ENCODE results near the gene CTXND2.
"Not testable (repeated sequence)": the region's sequence is repeated elsewhere in the genome, so short reads cannot be mapped to it uniquely, and the experiment has no call there.

The CTXND2 gene

DNA sequence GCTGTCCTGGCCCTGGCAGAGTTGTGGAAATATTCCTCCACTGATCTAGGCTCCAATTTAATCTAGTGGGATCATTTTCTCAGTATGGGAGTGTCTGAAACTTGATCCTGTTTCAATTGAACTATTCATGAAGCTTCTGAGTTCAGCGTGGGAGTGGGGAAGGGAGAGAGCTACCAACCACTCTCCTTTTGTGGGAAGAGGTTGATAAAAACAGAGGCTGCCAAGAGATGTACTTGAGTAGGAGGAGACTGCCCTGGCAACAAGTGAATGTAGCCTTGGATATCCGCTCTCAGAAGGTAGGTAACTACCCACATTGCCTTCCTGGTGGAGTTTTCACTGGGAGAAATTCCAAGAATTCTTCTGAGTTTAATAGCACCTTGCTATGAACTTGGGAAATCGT, at the start of gene CTXND2:
Gene CTXND2 (plus strand): TSS at position 119 of the 400 bp plus-strand sequence. CDS start 25,179 bp downstream, outside the sequence.
- no peak for DNase-seq (ENCODE audit: low read depth, low spot score)

DNA sequence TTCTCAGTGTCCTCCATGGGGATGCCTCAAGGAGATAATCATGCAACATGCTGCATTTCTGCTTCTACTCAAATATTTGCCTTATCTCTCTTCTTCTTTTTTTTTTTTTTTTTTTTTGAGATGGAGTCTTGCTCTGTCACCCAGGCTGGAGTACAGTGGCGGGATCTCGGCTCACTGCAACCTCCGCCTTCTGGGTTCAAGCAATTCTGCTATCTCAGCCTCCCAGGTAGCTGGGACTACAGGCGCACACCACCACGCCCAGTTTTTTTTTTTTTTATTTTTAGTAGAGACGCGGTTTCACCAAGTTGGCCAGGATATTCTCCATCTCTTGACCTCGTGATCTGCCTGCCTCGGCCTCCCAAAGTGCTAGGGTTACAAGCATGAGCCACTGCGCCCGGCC, 46.1 kb upstream of the CTXND2 start:
- DNase-seq (ENCODE audit: low read depth, low spot score): not testable (repeated sequence)

DNA sequence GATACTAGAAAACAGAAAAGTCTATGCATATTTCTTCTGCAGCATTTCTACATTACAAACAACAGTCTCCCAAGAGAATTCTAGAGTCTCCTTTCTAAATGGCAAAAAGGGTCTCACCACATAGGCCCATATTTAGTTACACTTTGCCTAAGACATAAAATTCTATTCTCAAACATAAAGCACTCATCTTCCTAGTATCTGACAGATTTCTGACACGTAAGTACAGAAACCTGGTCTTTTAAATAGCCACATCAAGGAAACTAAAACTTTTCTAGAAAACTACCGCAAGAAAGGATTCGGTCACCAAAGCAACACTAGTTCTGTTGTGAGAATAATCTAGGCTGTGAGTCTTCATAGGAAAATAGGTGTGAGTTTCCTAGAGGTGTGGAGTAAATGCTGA, 45.3 kb upstream of the CTXND2 start:
- DNase-seq (ENCODE audit: low read depth, low spot score): no peak

DNA sequence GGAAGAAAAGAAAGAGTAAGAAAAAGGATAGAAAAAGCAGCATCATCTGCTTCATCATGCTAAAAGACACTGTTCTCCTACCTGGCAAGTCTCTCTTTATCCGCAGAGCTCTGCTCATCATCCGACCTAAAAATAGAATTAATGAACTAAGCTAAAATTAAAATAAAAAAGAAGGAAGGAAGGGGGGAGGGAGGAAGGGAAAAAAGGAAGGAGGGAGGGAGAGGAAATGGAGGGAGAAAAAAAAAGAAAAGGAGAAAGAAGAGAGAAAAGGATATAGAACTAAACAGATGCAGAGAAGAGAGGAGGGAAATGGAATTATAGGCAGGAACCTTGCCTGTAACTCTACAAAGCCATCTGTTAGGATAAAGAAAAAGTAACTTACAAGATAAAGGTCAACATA, 44.6 kb upstream of the CTXND2 start:
- DNase-seq (ENCODE audit: low read depth, low spot score): no peak

DNA sequence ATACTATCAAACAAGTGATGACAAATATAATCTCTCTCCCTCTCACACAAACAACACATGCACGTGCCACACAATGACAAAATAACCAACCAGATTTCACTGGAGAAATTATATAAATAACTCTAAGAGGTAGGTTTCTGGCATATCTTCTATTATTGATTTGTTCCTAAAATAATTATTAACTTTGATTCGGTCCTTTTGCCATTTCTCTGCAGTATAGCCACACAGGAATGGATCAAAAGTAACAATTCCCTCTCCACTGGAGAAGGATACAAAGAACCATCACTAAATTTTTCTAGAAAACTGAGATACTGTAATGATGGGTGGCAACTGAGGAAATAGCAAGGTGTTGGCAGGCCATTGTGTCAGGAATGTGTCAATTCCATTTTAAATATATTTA, 44.0 kb upstream of the CTXND2 start:
- no peak for DNase-seq (ENCODE audit: low read depth, low spot score)

DNA sequence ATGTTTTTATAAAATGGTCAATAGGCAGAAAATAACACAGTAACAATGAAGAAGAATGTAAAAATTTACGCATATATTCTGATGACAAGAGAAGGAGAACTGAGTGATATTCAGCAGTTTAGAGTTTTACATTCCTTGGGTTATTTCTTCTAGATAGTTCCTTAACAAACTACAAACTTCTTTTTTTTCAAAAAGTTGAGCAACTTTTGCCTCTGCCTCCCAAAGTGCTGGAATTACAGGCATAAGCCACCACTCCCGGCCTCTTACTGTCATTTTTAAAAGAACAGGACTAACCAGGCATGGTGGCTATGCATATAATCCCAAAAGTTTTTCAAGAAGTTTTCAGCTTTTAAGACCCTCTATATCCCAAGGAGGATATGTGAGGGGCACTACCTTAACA, 43.5 kb upstream of the CTXND2 start:
- no peak for DNase-seq (ENCODE audit: low read depth, low spot score)

DNA sequence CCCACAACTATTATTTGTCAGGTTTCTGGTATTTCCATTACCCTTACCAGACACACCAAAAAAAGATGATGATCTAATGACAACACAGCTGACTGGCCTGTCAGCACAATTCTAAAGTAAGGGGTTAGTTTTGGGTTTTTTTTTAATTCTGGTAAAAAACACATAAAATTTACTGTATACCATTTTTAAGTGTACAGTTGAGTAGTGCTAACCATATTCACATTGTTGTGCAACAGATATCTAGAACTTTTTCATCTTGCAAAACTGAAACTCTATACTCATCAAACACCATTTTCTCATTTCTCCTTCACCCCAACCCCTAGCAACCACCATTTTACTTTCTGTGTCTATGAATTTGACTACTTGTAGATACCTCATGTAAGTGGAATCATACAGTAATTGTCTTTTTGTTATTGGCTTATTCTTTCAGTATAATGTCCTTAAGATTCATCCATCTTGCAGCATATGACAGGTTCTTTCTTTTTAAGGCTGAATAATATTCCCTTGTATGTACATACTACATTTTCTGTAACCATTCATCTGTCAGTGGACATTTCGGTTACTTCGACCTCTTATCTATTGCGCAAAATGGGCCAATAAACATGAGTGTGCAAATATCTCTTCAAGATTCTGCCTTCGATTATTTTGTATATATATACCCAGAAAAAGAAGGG, 40.3 kb upstream of the CTXND2 start:
- DNase-seq (ENCODE audit: low read depth, low spot score): no peak

DNA sequence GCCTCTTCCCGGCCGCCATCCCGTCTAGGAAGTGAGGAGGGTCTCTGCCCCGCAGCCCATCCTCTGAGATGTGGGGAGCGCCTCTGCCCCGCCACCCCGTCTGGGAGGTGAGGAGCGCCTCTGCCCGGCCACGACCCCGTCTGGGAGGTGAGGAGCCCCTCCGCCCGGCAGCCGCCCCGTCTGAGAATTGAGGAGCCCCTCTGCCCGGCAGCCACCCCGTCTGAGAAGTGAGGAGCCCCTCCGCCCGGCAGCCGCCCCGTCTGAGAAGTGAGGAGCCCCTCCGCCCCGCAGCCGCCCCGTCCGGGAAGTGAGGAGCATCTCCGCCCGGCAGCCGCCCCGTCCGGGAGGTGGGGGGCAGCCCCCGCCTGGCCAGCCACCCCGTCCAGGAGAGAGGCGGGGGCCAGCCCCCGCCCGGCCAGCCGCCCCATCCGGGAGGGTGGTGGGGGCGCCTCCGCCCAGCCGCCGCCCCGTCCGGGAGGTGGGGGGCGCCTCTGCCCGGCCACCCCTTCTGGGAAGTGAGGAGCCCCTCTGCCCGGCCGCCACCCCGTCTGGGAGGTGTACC, 36.1 kb upstream of the CTXND2 start:
- DNase-seq (ENCODE audit: low read depth, low spot score): not testable (repeated sequence)

DNA sequence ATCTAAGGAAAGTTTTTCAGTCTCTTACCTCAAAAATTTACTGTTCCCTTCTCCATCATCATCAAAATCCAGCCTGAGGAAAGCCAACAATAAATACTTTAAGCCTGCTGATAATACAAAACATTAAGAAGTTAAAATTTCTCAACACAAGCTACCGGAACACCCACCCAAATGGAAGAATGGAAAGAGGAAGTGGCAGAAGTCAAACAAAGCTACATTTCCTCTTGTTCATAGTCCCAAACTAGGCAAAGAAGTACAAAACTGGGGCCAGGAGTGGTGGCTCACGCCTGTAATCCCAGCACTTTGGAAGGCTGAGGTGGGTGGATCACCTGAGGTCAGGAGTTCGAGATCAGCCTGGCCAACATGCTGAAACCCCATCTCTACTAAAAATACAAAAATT, 34.2 kb upstream of the CTXND2 start:
- not testable (repeated sequence) for DNase-seq (ENCODE audit: low read depth, low spot score)

DNA sequence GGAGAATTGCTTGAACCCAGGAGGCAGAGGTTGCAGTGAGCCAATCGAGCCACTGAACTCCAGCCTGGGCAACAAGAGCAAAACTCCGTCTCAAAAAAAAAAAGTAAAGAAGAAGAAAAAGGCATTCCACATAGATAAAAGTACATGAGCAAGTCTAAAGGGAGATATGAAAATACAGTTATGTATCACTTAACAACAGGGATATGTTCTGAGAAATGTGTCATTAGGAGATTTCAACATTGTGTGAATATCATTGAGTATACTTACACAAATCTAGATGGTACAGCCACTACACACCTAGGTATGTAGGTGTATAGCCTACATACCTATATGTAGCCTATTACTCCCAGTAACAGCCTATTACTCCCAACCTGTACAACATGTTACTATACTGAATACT, 23.2 kb upstream of the CTXND2 start:
- no peak for DNase-seq (ENCODE audit: low read depth, low spot score)

DNA sequence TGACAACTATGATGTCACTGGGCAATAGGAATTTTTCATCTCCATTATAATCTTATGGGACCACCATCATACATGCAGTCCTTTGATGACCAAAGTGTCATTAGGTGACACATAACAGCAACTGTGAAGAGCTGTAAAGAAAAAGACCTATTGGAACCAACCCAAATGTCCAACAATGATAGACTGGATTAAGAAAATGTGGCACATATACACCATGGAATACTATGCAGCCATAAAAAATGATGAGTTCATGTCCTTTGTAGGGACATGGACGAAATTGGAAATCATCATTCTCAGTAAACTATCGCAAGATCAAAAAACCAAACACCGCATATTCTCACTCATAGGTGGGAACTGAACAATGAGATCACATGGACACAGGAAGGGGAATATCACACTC, 22.7 kb upstream of the CTXND2 start:
- not testable (repeated sequence) for DNase-seq (ENCODE audit: low read depth, low spot score)

DNA sequence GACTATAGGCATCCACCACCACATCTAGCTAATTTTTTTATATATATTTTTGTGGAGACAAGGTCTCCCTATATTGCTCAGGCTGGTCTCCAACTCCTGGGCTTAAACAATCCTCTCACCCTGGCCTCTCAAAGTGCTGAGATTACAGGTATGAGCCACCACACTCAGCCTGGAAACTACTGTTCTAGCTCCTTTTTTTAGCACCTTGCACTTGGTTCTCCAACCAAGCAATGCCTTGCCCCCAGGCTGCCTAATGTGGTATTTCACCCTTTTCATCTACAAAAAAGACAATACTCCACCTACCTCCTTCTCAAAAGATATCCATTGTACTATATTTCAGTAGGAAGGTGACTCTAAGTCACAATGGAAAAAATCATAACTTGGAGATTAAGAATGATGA, 17.3 kb upstream of the CTXND2 start:
- no peak for DNase-seq (ENCODE audit: low read depth, low spot score)

DNA sequence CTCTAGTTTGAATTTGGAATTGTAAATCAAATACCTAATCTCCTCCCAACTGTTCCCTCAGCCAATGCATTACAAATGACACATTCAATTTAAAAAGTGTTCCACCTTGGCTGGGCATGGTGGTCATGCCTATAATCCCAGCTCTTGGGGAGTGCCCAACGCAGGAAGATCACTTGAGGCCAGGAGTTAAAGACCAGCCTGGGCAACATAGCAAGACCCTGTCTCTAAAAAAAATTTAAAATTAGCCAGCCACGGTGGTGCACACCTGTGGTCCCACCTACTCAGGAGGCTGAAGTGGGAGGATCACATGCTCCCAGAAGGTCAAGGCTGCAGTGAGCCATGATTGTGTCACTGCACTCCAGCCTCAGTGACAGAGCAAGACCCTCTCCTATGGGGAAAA, 14.4 kb upstream of the CTXND2 start:
- DNase-seq (ENCODE audit: low read depth, low spot score): no peak

DNA sequence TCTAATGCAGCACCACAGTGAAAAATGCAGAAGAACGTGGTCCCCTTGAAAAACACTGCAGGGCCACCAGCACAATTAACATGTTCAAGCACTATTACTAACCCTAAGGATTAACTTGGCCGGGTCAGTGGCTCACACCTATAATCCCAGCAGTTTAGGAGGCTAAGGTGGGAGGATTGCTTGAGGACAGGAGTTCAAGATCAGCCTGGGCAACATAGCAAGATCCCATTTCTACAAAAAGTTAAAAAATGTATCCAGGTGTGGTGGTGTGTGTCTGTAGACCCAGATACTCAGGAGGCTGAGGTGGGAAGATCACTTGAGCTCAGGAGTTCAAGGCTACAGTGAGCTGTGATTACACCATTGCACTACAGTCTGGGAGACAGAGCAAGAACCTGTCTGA, 13.4 kb upstream of the CTXND2 start:
- no peak for DNase-seq (ENCODE audit: low read depth, low spot score)

DNA sequence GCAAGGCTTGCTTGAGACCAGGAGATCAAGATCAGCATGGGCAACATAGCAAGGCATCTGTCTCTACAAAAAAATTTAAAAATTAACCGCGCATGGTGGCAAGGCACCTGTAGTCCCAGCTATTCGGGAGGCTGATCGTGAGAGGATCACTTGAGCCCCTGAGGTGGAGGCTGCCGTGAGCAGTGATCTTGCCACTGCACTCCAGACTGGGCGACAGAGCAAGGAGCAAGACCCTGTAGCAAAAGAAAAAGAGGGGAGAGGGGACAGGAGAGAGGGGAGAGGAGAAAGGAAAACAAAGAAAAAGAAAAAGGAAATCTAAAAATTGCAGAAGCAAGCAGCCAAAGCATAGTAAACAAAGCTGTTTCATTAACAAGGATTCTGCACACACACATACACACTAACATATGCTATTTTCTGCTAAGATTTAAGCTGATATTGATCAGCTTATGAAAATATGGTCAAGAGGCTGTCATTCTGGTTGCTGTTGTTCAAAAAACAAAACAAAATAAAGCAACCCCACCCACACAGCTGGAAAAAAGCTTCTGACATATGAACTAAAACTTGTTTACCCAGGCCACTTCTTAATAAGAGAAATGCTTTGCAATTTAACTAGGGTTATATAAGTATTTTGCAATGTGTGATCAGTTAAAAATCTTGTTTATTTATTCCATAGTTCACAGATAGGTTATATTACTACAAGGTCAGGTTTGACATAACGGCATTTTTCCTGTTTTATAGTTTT, 12.3 kb upstream of the CTXND2 start:
- no peak for DNase-seq (ENCODE audit: low read depth, low spot score)

DNA sequence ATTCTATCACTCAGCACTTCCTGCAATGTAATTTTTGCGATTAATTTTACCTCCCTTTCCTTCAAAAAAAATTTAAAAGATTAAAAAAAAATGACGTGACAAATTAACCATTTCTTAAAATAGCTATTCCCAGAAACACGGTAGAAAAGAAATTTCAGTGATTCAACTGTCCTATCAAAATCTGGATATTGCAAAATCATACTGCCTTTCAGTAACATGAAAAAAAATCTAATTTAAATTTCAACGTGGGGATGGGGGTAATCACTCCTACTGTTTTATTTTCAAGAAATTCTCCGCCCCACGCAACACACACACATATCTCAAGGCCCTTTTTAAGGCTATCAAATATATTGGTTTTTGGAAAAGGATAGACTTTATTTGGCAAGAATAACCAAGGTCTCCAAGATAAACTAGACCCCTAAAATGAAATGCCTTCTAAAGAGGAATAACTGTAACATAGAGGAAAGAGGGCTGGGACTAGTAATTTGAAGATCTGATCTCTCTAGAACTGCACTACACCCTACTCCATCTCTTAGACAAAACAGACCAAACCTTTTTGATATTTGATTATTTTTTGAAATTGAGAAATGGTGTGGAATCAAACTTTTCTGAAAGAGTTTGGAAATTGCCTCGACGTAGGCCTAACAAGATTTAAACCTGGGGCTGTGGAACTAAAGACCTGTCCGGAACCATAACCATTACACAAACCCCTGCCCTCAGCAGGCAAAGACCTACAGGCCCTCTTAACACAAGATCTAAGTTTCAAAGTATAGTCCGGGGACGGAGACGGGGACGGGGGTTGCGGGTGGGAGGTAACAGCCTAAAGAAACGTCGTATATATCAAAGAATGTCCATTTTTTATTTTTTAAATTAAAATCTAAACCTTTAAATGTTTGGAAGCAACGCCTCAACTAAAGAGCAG, 11.5 kb upstream of the CTXND2 start:
- no peak for DNase-seq (ENCODE audit: low read depth, low spot score)

DNA sequence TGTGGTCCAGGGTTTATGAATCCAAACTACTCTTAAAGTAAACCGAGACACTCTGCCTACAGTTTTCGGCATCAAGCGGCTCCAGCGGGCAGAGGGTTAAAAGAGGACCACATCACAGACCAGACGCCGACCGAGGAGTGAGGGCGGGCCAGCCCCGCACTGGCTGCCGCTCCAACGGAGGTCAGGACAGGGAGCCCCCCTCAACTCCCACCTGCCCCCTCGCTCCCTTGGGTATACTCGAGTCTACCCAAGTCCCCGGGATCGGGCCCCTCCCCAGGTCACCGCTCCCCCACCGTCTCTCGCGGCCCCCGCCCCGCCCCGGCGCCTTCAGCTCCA, 10.8 kb upstream of the CTXND2 start:
- DNase-seq (ENCODE audit: low read depth, low spot score): no peak

DNA sequence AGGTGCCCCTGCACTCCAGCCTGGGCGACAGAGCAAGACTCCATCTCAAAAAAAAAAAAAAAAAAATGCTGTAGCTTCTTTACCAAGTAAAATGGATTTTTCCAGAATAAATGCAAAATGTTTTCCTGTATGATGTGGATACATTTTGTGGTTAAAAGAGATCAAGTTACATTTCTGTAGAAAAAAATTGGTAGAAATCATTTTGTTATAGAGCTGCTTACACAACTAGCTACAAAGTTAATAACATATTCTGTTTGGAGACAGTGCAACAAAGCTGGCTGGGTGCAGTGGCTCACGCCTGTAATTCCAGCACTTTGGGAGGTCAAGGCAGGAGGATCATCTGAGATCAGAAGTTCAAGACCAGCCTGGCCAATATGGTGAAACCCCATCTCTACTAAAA, 8.0 kb upstream of the CTXND2 start:
- not testable (repeated sequence) for DNase-seq (ENCODE audit: low read depth, low spot score)

DNA sequence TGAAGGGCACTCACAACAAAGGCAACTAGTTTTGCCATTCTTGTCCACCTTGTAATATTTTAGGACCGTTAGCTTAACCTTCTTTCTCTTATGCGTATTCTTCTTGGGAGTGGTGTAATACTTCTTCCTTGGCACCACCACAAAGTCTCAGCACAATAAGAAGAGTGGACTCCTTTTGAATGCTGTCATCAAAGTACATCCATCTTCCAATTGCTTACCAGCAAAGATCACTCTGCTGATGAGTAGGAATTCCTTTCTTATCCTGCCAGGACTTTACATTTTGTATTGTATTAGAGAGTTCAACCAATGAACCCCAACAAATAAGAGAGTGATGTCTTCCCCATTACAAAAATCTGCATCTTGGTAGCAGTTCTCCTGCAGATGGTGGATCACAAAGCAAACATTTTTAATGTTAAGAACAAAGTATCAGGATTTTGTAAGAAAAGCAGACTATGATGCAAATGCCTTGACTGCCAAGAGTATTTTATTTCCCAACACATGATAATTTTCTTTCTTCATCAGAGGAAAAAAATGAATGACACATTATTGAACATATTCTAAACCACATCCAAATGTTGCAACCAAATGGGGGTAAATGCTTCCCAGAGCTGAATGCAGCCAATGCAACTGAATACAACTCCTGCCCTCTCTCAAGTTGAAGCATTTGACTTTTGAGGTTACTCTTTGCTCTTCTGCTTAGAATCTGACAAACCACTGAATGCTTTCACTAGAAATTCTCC, 5.4 kb upstream of the CTXND2 start:
- DNase-seq (ENCODE audit: low read depth, low spot score): peak; percentile 22

DNA sequence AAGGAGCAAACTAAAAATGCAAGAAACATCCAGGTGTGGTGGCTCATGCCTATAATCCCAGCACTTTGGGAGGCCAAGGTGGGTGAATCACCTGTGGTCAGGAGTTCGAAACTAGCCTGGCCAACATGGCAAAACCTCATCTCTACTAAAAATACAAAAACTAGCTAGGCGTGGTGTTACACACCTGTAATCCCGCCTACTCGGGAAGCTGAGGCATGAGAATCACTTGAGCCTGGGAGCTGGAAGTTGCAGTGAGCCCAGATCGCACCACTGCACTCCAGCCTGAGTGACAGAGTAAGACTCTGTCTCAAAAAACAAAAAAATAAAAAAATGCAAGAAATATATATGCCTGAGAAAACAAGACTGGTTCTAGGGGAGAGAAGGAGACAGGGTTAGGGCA, 3.8 kb upstream of the CTXND2 start:
- not testable (repeated sequence) for DNase-seq (ENCODE audit: low read depth, low spot score)

DNA sequence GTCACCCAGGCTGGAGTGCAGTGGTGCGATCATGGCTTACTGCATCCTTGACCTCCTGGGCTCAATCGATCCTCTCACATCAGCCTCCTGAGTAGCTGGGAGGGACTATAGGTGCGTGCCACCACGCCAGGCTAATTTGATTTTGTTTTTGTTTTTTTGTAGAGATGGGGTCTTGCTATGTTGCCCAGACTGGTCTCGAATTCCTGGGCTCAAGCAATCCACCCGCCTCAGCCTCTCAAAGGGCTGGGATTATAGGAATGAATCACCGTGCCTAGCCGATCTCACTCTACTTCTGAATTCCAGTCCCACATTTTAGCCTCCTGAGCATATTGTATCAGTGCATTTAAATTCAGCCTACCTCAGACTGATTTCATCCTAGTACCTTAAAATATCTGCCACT, 1.8 kb downstream of the CTXND2 start:
- DNase-seq (ENCODE audit: low read depth, low spot score): no peak
